A673 (cell line): Measurements from ENCODE around the gene GSTA1. TPM values are rescaled to one million over a fixed set of nuclear protein-coding genes. Genes with fewer than 3 reads are reported as not detected.
"Not testable (repeated sequence)": the region's sequence is repeated elsewhere in the genome, so short reads cannot be mapped to it uniquely, and the experiment has no call there.

Experiments
- BruUV-seq: library from RNA; stranded (reverse); fragments of 400-500 nt; replicated peaks from 2 replicates; lab custom pipeline; 2021; lab: Mats Ljungman, UMichigan
- CTCF ChIA-PET: fragments of 300-600 bp; sonication (Branson Sonifier 250); formaldehyde crosslinking; loops from one replicate; lab custom pipeline; 2022; ENCODE audit warnings: antibody characterized with exemption; lab: Charles Lee
- POLR2A ChIA-PET: fragments of 300-600 bp; sonication (Branson Sonifier 250); formaldehyde crosslinking; loops from one replicate; lab custom pipeline; 2022; ENCODE audit warnings: antibody characterized with exemption; ENCODE audit not compliant: low non-redundant PET; lab: Charles Lee
- DNase-seq: peaks from one replicate; pipeline ENCODE4 v3.0.0-alpha.2; 2015; ENCODE audit warnings: low spot score
- H3K27ac ChIP-seq: fragments of 200-600 bp; sonication (generic); 2 replicates; pipeline ENCODE4 v1.5.1; 2016; ENCODE audit warnings: mixed run types, low read depth, mild to moderate bottlenecking, mixed read lengths, antibody characterized with exemption, low read length; ENCODE audit not compliant: poor library complexity, severe bottlenecking
- H3K27me3 ChIP-seq: fragments of 200-600 bp; sonication (generic); replicated peaks from 2 replicates; pipeline ENCODE4 v1.6.1; 2017; ENCODE audit warnings: mixed run types, low read depth, mild to moderate bottlenecking, mixed read lengths, antibody characterized with exemption, low read length; ENCODE audit not compliant: insufficient read depth, poor library complexity
- H3K36me3 ChIP-seq: fragments of 200-600 bp; sonication (generic); 2 replicates; pipeline ENCODE4 v1.6.1; 2016; ENCODE audit warnings: mixed run types, mild to moderate bottlenecking, mixed read lengths, antibody characterized with exemption, low read length; ENCODE audit not compliant: insufficient read depth, poor library complexity, severe bottlenecking
- H3K4me1 ChIP-seq: fragments of 200-600 bp; sonication (generic); 2 replicates; pipeline ENCODE4 v1.6.1; 2017; ENCODE audit warnings: mixed run types, mild to moderate bottlenecking, mixed read lengths, antibody characterized with exemption, low read length; ENCODE audit not compliant: insufficient read depth, poor library complexity, severe bottlenecking
- H3K4me3 ChIP-seq: fragments of 200-600 bp; sonication (generic); 2 replicates; pipeline ENCODE4 v1.5.1; 2016; ENCODE audit warnings: low read depth, mixed run types, mild to moderate bottlenecking, mixed read lengths, low read length; ENCODE audit not compliant: poor library complexity, severe bottlenecking
- H3K9me3 ChIP-seq: fragments of 200-600 bp; sonication (generic); 2 replicates; pipeline ENCODE4 v1.6.1; 2016; ENCODE audit warnings: mixed run types, low read depth, mild to moderate bottlenecking, mixed read lengths, antibody characterized with exemption, low read length; ENCODE audit not compliant: poor library complexity, severe bottlenecking
- CTCF ChIP-seq: fragments of 300-800, 200-600 bp; sonication (generic); conservative IDR thresholded peaks from 2 replicates; pipeline ENCODE4 v1.5.1; 2017; ENCODE audit warnings: low read depth, mild to moderate bottlenecking, antibody characterized with exemption, low read length, moderate library complexity, mixed read lengths
- EZH2 ChIP-seq: fragments of 200-600 bp; sonication (generic); IDR thresholded peaks from 2 replicates; pipeline ENCODE4 v1.6.1; 2017; ENCODE audit warnings: borderline replicate concordance, low read depth, mild to moderate bottlenecking, mixed read lengths, antibody characterized with exemption, low read length; ENCODE audit not compliant: poor library complexity, severe bottlenecking
- intact Hi-C: fragments of 100-400 bp; cut with micrococcal nuclease; formaldehyde crosslinking; loops from one replicate; pipeline ENCODE4 v1.10.0; 2022; ENCODE audit not compliant: unreplicated experiment
- total RNA-seq: library from RNA; stranded (reverse); gene quantifications from 2 replicates; pipeline ENCODE4 v1.2.3, GENCODE V29; 2021

The GSTA1 gene
- total RNA-seq, 1 experiment from 2014 or later: not detected

GRCh38 chr6:52769399-52769798 lies 34.2 kb downstream of the GSTA1 start:
- DNase-seq, H3K27me3 ChIP-seq, H3K27ac ChIP-seq, H3K4me1 ChIP-seq, H3K4me3 ChIP-seq, CTCF ChIA-PET, BruUV-seq, H3K9me3 ChIP-seq, H3K36me3 ChIP-seq, POLR2A ChIA-PET, intact Hi-C loops: not testable (repeated sequence)

GRCh38 chr6:52767658-52768057 lies 36.0 kb downstream of the GSTA1 start:
- POLR2A ChIA-PET, H3K27ac ChIP-seq, H3K4me1 ChIP-seq, intact Hi-C loops, DNase-seq, H3K9me3 ChIP-seq, CTCF ChIA-PET, H3K4me3 ChIP-seq, H3K27me3 ChIP-seq, BruUV-seq, H3K36me3 ChIP-seq: not testable (repeated sequence)

- H3K9me3 ChIP-seq, H3K36me3 ChIP-seq, H3K4me1 ChIP-seq, H3K4me3 ChIP-seq, DNase-seq, H3K27ac ChIP-seq, POLR2A ChIA-PET, intact Hi-C loops, BruUV-seq, H3K27me3 ChIP-seq: not testable (repeated sequence)
- CTCF ChIA-PET: interaction anchor here (0.6 kb wide), 1 partner anchor 454 kb away, joined by 3 read pairs; no protein-coding TSS in a partner anchor
Measured at GRCh38 chr6:52763322-52763916, 40.2 kb downstream of the GSTA1 start, which contains the start of gene GSTA2. GSTA2 (minus strand) TSS chr6:52763475; CDS start chr6:52757947, 5,528 bp downstream.

GRCh38 chr6:52761673-52762491 lies 41.7 kb downstream of the GSTA1 start:
- H3K4me3 ChIP-seq, H3K9me3 ChIP-seq, BruUV-seq, H3K4me1 ChIP-seq, DNase-seq, POLR2A ChIA-PET, H3K36me3 ChIP-seq, intact Hi-C loops, H3K27me3 ChIP-seq, H3K27ac ChIP-seq, CTCF ChIA-PET: not testable (repeated sequence)

GRCh38 chr6:52760105-52760765 lies 43.4 kb downstream of the GSTA1 start:
- no peaks in the 10 kb centered on the region for H3K36me3 ChIP-seq
- BruUV-seq: no TSS peak
- H3K4me3 ChIP-seq: no peak overlapping the region
- no peak overlapping the region for H3K27ac ChIP-seq
- ChIA-PET POLR2A (no interaction called here), CTCF (no interaction called here)
- no peaks in the 10 kb centered on the region for H3K4me1 ChIP-seq
- TF ChIP-seq CTCF: no peak
- TF ChIP-seq EZH2: no peak
- no peak for DNase-seq
- no peaks in the 10 kb centered on the region for H3K9me3 ChIP-seq
- H3K27me3 ChIP-seq: no peaks in the 10 kb centered on the region
- intact Hi-C loops: no loop called here
